Kidney capillary endothelial cell (primary cell): ENCODE data around the gene MARK2.
A peak's percentile ranks its signal among the peaks of the same experiment; 100 is the strongest.

ENCODE experiments used
- DNase-seq: peaks from one replicate; pipeline ENCODE4 v3.0.0-alpha.2; 2018; ENCODE audit warnings: low spot score

MARK2 gene

DNA sequence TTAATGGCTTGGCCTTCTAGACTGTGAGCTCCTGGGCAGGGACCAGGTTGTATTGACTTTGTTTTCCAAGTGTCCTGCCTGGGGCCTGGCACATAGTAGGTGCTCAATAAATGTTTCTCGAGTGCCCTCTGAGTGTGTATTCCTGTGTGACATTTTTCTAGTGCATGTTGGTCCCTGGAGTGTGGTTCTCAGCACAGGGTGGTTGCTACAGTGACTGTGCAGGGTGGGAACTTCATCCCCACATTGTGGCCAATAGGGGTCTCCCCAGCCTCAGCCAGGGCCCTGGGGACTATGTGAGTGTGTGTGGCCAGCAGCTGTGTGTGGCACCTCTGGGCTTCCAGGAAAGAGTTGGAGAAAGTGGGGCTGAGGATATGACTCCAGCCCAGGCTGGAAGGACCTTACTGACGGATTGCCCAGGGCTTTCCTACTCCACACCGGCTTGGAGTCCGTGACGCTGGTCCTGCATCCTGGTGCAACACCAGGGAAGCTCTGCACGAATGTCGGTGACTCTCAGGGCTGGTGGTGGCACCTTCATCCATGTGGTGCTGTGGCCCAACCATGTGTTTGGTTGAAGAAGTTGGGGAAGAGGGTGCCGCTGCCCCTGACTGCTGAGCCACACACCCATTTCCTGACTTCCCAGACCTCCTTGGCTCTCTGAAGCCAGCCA is 9.0 kb upstream of the MARK2 start:
- DNase-seq, result peak; percentile 34

DNA sequence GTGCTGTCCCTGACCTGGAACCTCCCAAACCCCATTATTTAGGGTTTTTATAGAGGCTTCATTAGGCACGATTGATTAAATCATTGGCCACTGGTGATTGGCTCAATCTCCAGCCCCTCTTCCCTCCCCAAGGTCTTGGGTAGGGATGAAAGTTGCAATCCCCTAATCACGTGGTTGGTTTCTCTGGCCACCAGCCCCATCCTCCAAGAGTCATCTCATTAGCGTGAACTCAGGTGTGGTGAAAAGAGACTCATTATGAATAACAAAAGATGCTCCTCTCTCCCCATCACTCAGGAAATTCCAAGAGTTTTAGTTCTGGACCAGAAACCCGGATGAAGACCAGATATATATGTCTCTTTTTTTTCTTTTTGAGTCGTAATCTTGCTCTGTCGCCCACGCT is 7.6 kb upstream of the MARK2 start:
- no peak for DNase-seq

DNA sequence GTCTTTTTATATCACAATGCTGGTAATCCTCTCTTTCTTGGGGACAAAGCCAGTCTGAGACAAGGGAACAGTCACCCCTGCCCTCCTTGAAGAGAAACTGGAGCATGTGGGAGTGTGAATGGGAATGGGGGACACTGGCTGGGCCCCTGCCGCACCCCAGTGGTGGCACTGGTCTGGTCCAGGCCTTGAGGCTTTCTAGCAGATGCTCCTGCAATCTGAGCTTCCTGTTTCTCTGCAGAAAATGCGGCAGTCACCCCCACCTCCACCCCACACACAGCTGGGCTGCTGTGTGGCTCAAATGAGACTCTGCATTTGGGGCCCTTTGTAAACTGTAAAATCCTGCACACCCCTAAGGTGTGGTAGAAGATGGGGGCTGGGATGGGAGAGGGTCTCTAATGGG is 6.6 kb upstream of the MARK2 start:
- no peak for DNase-seq

DNA sequence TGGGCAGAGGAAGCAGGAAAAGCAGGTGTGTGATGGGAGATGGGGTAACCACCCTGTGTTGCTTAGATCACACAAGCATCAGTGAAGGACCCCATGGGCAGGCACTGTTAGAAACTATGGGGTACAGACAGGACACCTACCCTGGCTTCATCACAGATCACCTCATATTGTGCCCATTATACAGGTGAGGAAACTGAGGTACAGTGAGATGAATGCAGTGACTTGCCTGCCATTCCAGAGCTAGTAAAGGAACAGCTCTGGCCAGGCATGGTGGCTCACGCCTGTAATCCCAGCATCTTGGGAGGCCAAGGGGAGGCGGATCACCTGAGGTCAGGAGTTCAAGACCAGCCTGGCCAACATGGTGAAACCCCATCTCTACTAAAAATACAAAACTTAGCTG is 5.9 kb upstream of the MARK2 start:
- DNase-seq, result no peak

DNA sequence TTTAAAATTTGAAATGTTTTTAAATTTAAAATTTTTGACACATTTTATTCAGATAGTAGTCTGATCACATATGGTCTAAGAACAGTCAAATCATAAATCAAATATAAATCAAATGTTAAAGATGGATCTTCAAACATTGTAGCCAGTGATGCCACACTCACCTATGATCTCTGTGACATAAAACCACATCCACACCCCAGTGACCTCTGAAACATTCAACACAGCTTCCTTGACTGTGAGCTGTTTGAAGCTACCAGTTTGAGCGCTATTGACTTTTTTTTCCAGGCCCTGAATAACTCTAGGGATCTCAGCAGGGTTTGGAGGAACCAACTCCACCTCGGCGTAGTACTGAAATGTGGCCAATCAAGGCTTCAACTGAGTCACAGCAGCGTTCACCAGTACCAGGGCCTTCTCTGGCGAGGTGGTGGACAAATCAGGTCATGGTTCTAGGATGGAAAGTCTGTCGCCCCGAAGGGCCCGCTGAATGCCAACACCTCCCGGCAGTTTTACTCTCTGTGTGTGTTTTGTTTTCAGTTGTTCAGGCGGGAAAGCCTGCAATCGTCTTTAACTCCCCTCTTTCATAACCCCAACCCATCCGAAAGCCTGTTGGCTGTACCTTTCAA is 4.3 kb upstream of the MARK2 start:
- no peak for DNase-seq

DNA sequence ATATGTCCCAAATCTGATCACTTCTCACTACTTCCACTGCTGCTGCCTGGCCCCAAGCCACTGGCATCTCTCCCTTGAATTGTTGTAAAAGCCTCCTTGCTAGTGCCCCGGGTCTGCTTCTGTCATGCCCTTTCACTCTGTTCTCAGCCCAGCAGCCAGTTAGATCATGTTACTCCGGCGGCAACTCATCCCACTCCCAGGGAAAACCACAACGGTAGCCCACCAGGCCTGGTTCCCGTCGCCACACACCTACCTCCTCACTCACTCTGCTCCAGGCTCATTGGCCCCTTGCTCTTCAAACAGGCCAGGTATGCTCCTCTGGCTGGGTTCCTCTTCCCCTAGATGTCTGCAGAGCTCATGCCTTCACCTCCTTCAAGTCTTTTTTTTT is 3.8 kb upstream of the MARK2 start:
- DNase-seq, result no peak

DNA sequence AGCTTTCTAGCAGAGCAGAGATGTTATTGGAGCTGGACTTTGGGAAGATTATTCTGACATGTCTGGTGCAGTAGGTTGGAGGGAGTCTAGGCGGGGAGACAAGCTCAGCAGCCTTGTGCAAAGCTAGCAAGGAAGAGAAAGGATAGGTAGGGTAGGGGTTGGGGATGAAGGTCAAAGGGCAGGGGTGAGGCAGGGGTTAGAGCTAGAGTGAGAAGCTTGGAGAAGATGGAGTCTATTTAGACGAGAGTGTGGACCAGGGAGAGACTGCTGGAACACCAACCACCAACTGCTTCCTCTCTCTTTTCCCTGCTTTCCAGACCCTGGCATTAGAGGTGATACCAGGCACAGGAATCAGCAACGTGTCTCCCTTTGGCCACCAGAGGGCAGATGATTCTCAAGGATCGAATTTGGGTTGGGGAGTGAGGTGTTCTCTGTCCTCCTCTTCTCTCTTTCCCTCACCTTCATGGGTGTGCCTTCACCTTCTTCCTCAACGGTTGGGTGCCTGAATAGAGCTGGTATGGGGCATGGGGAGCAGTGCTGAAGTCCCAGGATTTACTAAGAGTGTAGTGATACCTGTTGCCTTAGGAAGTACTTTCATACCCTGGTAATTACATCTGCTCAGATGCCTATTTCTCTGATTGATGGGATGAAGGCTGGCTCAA is 1.8 kb upstream of the MARK2 start:
- DNase-seq, result peak; percentile 62

DNA sequence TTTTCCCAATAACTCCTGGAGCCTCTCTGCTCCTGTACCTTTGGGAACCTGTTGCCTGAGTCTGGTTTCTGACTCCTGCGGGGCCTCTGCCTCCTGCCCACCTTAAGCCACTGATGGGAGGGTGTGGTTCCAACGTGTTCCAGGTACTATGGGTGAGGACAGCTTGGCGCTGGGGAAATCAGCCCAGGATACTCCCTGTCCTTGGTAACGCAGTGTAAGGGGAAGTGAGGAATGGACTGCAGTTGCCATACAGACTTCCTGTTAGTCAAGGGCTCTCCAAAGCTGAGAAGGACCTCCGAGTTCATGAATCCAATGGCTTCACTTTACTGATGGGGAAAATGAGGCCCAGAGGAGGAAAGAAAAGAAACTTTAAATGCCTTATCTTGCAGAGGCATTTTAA is 1.2 kb upstream of the MARK2 start:
- no peak for DNase-seq

DNA sequence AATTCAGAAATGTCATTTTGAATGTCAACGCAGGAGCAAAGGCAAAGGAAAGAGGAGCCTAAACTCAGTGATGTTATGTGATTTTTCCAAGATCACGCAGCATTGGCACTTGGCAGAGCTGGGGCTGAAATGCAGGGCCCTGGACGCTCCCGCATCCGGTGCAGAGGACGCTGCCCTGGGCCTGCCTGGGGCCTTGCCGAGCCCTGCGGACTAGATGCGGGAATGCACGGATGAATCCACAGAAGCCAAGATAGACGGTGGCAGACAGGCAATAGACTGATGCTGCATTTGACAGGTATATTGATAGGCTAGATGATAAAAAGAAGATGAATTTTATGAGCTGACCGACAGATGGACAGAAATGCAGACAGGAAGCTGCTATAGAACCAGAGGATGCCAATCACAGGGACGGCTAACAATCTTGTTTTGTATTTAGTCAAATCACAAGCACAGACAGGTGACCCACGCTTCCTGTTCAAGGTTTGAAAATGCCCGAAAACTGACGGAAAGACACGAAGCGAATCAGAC is 696 bp upstream of the MARK2 start:
- no peak for DNase-seq

DNA sequence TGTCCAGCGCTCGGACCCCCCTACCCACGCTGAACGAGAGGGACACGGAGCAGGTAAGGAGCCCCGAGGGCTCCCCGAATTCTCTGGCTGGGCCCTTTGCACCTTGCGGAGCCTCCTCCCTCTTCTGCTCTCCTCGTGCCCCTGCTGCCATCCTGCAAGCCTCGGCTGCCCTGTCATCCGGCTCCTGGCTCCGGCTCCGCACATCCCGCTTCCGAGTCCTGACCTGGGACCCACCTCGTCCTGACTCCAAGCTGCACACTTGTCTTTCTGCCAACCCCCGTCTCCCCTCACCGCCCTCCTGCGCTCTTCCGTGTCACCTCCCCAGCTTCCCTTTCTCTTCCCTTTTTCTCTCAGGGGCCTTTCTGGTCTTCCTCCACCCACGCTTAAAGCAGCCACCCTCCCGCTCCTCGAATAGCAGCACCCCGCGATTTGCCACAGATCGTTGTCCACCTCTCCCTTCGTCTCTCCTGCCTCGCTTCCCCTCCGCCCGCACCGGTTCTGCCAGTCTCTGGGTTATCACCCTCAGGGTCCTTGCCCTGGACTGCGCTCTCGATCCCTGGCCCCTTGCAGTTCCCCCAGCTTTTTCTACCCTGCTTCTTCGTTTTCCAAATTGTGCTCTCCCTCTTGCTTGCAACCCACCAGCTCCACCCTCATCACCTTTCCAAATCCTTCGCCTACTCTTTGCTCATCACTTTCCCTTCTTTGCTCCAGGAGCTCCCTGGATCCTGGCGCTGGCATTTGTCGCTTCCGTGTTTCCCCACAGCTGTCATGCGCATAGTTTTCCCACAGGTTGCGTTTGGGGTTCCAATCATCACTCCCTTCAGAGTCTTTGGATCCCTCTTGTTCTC is 822 bp downstream of the MARK2 start:
- DNase-seq, result no peak

DNA sequence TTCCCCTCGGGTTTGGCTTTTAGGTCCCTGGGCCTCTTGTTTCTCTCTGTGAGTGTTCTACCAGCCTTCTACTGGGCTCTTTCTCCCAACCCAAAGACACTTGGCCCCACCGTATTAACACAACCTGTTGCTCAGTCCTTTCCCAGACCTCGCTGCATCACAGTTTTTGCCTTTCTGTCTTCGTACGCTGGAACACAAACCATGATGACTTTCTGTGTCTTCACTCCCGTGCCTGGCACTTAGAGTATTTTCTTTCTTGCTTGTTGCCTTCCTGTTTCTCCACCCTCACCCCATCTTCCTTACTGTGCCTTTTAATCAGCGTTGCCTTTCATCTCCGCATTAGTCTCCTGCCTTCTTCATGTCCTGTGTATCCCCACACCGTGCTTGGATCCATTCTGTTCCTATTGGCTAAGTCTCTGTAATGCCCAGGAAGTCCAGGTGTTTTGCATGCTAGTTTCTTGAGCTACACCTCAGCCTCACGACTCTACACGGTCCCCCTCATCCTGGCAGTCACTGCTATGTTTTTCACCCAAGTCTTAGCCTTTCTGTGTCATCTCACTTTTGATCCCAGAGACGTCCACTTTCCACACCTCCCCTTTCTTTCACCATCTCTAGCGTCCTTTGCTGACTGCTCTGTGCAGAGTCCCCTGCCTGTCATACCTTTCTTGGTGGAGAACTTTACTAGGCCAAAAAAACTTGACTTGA is 1.6 kb downstream of the MARK2 start:
- DNase-seq, result peak; percentile 7

DNA sequence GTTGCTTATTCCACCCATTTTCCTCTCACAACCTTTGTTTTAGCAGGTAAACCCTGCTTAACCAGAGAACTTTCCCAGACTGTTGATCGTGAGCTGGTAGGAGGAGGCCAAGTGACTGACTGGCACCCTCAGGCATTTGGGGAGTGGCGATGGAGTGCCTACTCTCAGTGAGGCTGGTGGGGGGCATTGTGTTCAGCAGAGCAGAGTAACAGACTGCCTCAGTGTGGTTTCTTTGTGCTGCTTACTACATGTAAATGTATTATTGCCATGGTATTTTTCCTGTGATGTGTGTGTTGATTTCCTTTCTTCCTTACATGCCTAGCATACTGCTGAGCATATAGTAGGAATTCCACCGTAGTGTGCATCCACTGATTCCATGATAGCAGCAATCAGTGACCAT is 2.6 kb downstream of the MARK2 start:
- no peak for DNase-seq

DNA sequence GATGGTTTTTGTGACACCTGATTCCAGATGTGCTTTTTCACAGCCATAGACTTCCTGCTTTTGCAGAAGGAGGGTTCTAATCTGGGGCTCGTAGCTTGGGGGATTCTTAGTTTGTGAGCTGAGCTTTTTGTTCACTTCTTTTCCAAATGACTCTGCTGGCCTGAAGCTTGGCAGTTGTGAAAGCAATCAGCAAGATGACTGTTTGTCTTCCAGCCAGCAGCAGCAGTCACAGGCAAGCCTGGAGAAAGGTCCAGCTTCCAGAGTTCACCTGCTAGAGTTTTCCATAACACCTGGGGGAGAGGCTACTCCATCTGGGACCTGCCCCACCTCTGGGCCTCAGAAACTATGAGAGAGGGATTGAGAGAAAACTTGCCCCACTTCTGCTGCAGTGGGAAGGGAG is 4.1 kb downstream of the MARK2 start:
- DNase-seq, result no peak

DNA sequence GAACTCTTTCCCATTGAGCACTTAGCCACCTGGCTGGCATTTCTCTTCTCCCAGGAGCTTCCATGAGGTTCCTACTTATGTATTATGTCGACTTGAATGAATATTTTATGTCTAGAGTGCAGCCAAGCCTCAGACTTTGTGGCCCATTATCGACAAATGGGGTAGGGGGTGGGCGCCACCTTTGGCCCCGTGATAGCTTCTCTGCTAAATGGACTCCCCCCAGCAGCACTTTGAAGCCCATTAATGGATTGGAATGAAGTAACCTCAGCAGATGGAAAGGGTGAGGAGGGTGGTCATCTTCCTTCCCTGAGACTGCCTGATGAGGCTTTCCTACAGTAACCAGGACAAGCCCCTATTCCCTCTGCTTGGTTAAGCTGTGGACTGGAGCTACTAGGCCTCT is 5.9 kb downstream of the MARK2 start:
- DNase-seq, result no peak

DNA sequence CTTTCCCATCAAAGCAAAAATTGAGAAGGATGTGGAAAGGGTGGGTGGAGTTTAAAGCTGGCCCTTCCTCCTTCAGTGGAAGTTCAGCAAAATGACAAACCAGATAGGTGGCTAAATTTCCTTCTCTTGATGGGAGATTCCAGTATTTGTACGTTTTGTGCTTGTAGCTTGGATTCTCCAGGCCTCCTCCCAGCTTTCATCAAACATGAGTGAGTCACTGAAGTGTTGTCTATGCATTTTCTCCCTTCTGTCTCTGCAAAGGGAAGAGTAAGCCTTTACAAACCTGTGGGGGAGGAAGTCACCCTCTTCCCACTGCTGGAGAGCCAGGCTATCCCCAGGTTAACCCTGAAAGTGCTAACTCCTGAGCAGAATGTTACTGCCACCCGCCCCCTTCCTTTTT is 6.4 kb downstream of the MARK2 start:
- DNase-seq, result no peak

DNA sequence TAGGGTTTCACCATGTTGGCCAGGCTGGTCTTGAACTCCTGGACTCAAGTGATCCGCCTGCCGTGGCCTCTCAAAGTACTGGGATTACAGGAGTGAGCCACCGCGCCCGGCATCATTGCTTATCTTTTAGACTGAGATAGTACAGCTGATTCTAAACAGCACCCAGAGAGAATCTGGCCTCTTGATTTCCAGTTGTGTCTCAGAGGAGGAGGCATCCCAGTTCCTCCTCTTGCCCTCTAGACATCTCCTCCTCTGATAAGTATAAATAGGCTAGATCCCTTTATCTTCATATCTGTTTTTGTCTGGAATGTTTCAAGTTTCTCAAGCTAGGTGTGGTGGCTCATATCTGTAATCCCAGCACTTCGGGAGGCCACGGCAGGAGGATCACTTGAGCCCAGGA is 7.0 kb downstream of the MARK2 start:
- no peak for DNase-seq

DNA sequence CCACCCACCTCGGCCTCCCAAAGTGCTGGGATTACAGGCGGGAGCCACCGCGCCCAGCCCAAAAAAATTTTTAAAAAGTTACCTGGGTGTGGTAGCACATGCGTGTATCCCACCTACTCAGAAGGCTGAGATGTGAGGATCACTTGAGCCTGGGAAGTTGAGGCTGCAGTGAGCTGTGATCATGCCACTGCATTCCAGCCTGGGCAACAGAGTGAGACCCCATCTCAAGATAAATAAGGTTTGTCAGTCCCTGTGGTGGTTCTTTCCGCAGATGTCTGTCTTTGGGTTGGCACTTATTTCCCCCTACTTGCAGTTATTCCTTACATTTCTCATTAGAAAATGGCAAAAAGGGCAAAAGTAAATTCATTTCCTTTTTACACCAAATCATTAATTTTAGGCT is 8.0 kb downstream of the MARK2 start:
- DNase-seq, result no peak

DNA sequence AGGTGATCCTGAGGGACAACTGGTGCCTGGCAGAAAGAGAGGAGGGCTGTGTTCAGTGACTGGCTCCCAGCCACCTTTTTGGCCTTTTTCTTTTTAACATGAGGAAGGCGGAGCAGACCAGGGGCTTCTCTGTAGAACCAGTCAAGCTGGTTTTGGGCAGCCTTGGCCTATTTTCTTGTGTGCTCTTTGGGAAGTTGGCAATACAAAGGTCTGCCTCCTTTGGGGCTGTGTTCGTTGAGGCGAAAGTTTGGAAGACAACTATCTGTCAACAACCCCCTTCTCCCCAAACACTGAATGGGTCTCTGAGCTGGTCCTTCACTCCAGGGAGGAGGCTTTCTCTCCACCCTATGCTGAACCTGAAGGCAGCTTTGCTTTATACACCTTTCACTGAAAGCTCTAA is 8.5 kb downstream of the MARK2 start:
- no peak for DNase-seq

DNA sequence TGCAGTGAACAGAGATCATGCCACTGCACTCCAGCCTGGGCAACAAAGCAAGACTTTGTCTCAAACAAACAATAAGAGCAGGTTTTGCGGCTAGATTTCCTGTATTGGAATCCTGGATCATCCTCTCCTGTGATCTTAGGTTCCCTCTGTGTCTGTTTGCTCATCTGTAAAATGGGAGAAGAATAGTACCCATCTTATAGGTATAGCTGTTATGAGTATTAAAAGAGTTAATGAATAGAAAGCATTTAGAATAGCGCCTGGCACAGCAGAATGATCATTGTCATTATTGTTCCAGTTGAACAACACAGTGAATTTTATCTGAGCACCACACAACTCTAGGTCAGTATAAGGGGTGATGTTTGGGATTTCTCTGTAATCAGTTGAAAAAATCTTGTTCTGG is 10.8 kb downstream of the MARK2 start:
- DNase-seq, result no peak

DNA sequence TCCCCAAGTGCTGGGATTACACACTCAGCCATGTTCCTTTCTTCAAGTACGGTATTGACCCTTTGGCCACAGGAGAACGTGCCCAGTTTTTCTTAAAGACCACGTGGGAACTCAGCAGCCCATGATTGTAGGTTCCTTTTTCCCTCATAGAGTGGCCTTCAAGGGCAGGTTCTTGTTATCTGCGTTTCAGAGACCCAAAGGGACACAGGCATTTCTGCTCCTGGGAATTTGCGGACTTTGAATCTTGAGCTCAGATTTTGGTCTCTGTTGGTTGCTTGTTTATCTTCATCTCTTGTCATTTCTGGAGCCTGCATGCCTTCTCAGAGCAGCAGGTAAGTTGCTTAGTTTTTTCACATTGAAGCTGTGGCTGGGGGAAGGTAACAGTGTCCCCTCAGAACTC is 12.0 kb downstream of the MARK2 start:
- no peak for DNase-seq

DNA sequence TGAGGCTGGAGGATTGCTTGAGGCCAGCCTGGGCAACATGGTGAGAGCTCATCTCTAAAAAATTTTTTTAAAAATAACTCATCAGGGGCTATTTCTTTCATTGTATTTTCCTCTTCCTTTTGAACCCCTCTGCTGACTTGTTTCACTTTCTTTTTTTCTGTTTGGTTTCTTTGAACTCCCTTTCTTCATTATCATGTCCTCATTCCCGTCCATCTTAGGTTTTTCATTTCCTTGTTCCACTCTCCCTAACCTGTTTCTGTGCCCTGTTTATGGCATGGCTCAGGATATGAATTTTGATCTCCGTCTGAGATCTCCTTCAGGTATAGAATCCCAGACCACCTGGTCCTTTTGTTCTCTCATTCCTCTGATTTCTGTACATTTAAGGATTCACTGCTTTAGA is 12.5 kb downstream of the MARK2 start:
- no peak for DNase-seq

DNA sequence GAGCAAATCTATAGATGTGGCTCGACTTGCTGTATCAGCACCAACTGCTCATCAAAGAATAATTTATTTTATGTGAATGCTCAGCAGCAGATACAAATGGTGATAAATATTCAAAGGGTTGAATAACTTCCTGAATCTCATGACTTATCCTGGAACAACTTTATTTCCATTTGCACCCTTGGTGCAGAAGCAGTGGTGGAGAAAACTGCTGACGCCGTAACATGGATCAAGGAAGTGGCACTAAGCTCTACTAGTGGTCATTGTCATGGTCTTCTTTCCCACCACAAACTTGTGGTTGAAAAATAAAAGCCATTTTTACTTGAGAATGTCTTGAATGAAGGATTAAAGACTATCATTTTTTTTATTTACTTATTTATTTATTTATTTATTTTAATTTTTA is 14.6 kb downstream of the MARK2 start:
- no peak for DNase-seq
